Muscle of arm (tissue), 12 donors: ENCODE results near the gene HMCN2. TPM values are rescaled to one million over a fixed set of nuclear protein-coding genes. Genes with fewer than 3 reads are reported as not detected.

ENCODE experiments used
- DNase-seq: peaks from one replicate; pipeline ENCODE4 v3.0.0-alpha.2; 2013
- polyA plus RNA-seq, 12 donors: library from polyadenylated mRNA; unstranded; fragments of 120-200 nt; gene quantifications; one replicate each; pipeline ENCODE4 v1.2.1, GENCODE V29; 2013; ENCODE audit not compliant: insufficient read length in 12 of 12

HMCN2 gene
- polyA plus RNA-seq, 12 donors = 4.8 to 19.1 (median 8.6) TPM; not detected in 1

- DNase-seq = no peak
Observed at GRCh38 chr9:130411566-130411915, 146.0 kb downstream of the HMCN2 start.

GRCh38 chr9:130414081-130414731, 148.6 kb downstream of the HMCN2 start:
- DNase-seq = no peak

GRCh38 chr9:130414910-130415746, 149.6 kb downstream of the HMCN2 start:
- DNase-seq = no peak

GRCh38 chr9:130417602-130418001, 152.0 kb downstream of the HMCN2 start:
- no peak for DNase-seq

GRCh38 chr9:130418776-130419175, 153.2 kb downstream of the HMCN2 start:
- no peak for DNase-seq

- no peak for DNase-seq
Observed at GRCh38 chr9:130419521-130420035, 154.0 kb downstream of the HMCN2 start.

- no peak for DNase-seq
Observed at GRCh38 chr9:130421154-130421801, 155.7 kb downstream of the HMCN2 start.

GRCh38 chr9:130421802-130422276, 156.3 kb downstream of the HMCN2 start:
- peak; percentile 27 for DNase-seq

GRCh38 chr9:130422546-130422945, 157.0 kb downstream of the HMCN2 start:
- no peak for DNase-seq

GRCh38 chr9:130423272-130423671, 157.7 kb downstream of the HMCN2 start:
- DNase-seq = peak; percentile 41

GRCh38 chr9:130424595-130425454, 159.3 kb downstream of the HMCN2 start:
- DNase-seq = no peak

GRCh38 chr9:130425741-130426466, 160.3 kb downstream of the HMCN2 start:
- no peak for DNase-seq

GRCh38 chr9:130426467-130426773, 160.9 kb downstream of the HMCN2 start:
- DNase-seq = no peak

GRCh38 chr9:130426883-130427282, 161.3 kb downstream of the HMCN2 start:
- DNase-seq = no peak

- DNase-seq = no peak
Observed at GRCh38 chr9:130427326-130427725, 161.8 kb downstream of the HMCN2 start.

- DNase-seq = no peak
Observed at GRCh38 chr9:130428086-130428665, 162.6 kb downstream of the HMCN2 start.

GRCh38 chr9:130429381-130429780, 163.8 kb downstream of the HMCN2 start:
- DNase-seq = no peak

- no peak for DNase-seq
Observed at GRCh38 chr9:130429831-130430230, 164.3 kb downstream of the HMCN2 start.

- DNase-seq = no peak
Observed at GRCh38 chr9:130430232-130430631, 164.7 kb downstream of the HMCN2 start.

- DNase-seq = no peak
Observed at GRCh38 chr9:130430734-130431535, 165.4 kb downstream of the HMCN2 start.
